ENCODE measurements around the gene FASN. TPM values are rescaled to one million over a fixed set of nuclear protein-coding genes. Genes with fewer than 3 reads are reported as not detected.

Gene FASN
- total and polyA plus RNA-seq, 2 donors (not counting 3 experiments of a cell fraction or from before 2014, with no cell fraction given): 101 to 360 TPM

GRCh38 chr17:82095777-82096708, 2.0 kb downstream of the FASN start:
- H3K4me2 ChIP-seq (ENCODE audit: insufficient read depth, low read length): peak overlapping the region; percentile 26
- intact Hi-C loops (cut with micrococcal nuclease): loop anchor here (5.0 kb wide), 2 partner anchors 119 to 131 kb away; partner anchors contain the start of genes ASPSCR1 and SLC16A3
- peaks cover 20% of the 10 kb centered on the region for H3K4me1 ChIP-seq (ENCODE audit: control insufficient read depth, extremely low read depth, insufficient read depth, low read length)
- H3K9ac ChIP-seq (replicated peaks; ENCODE audit: extremely low read depth, insufficient read depth, low read length): peak overlapping the region; percentile 81
- no peak overlapping the region for H2AFZ ChIP-seq (ENCODE audit: low read depth, low read length)
- peak overlapping the region in 2 of 3 experiments; percentile 8 to 78 for H3K4me3 ChIP-seq (replicated peaks in 1 of 3; ENCODE audit: insufficient read depth in 1 of 3, low read depth in 1 of 3, low read length in 3 of 3)
- dilution Hi-C loops (cut with MboI; ENCODE audit: extremely low pct_ligation_motif_present, low sequenced_read_pairs): no loop called here
- peaks cover 55% of the 10 kb centered on the region for H3K79me2 ChIP-seq (ENCODE audit: control insufficient read depth, insufficient read depth, low read length)
- no peaks in the 10 kb centered on the region for H3K9me1 ChIP-seq (replicated peaks; ENCODE audit: control insufficient read depth, extremely low read depth, insufficient read depth, low read length)
- H4K20me1 ChIP-seq (replicated peaks; ENCODE audit: control insufficient read depth, extremely low read depth, insufficient read depth, low read length): no peaks in the 10 kb centered on the region
- H3K9me3 ChIP-seq (replicated peaks; ENCODE audit: control insufficient read depth, insufficient read depth, low read length): no peaks in the 10 kb centered on the region
- H3K27me3 ChIP-seq (ENCODE audit: control insufficient read depth in 2 of 2, insufficient read depth in 2 of 2, low read length in 2 of 2): no peaks in the 10 kb centered on the region
- no peak overlapping the region for H3K27ac ChIP-seq (ENCODE audit: insufficient read depth, low read depth, low read length)
- no TSS peak for BruUV-seq (replicated peaks)
- TF ChIP-seq GATA2 (IDR thresholded peaks at IDR 0.05; ENCODE audit: insufficient read depth, insufficient read length, low read depth, low read length) (no peak), POLR2A (IDR thresholded peaks at IDR 0.05; ENCODE audit: low read depth, low read length) (no peak), POLR2AphosphoS5 (IDR thresholded peaks at IDR 0.05; ENCODE audit: insufficient read depth, low read depth, low read length) (no peak), MYC (IDR thresholded peaks at IDR 0.05; ENCODE audit: low read depth, low read length) (no peak)
- POLR2A ChIA-PET: no interaction called here
- peaks cover 26 to 31% of the 10 kb centered on the region in 2 experiments for H3K36me3 ChIP-seq (ENCODE audit: control insufficient read depth in 2 of 2, extremely low read depth in 1 of 2, insufficient read depth in 2 of 2, low read length in 2 of 2)
- no peak for FAIRE-seq
- CTCF ChIA-PET: interaction anchor here (0.8 to 1.2 kb wide), 3 partner anchors 56 to 65 kb away, joined by 3 to 6 read pairs (median 4); partner anchors contain the start of gene DCXR
- DNase-seq (ENCODE audit: low read depth, low spot score): no peak
